Mesendoderm (in vitro differentiated cells): Measurements from ENCODE around the gene PLPPR2.

Experiments
- DNase-seq: peaks from one replicate; pipeline ENCODE4 v3.0.0; 2013
- H2AK5ac ChIP-seq: 2 replicates; pipeline ENCODE4 v1.6.1; 2013; ENCODE audit warnings: low read length, inconsistent platforms
- H2BK120ac ChIP-seq: 2 replicates; pipeline ENCODE4 v1.6.1; 2013; ENCODE audit warnings: low read depth, mild to moderate bottlenecking, low read length, moderate library complexity, mixed read lengths
- H2BK15ac ChIP-seq: replicated peaks from 2 replicates; pipeline ENCODE4 v1.6.1; 2013; ENCODE audit warnings: low read depth, mild to moderate bottlenecking, moderate library complexity
- H2BK5ac ChIP-seq: 2 replicates; pipeline ENCODE4 v1.6.1; 2013; ENCODE audit warnings: low read length, inconsistent platforms
- H3K18ac ChIP-seq: 2 replicates; pipeline ENCODE4 v1.6.1; 2013; ENCODE audit warnings: mild to moderate bottlenecking, low read length, mixed read lengths
- H3K23ac ChIP-seq: one replicate; pipeline ENCODE4 v1.6.1; 2013; ENCODE audit warnings: low read length
- H3K27ac ChIP-seq: 2 replicates; pipeline ENCODE4 v1.5.1; 2013; ENCODE audit warnings: low read depth, mild to moderate bottlenecking, inconsistent platforms, low read length, moderate library complexity
- H3K27me3 ChIP-seq: 2 replicates; pipeline ENCODE4 v1.6.1; 2013; ENCODE audit warnings: low read length, control low read depth, mild to moderate bottlenecking, inconsistent platforms; ENCODE audit not compliant: insufficient read depth, poor library complexity
- H3K36me3 ChIP-seq: 2 replicates; pipeline ENCODE4 v1.6.1; 2013; ENCODE audit warnings: low read length, inconsistent platforms; ENCODE audit not compliant: control insufficient read depth, insufficient read depth
- H3K4ac ChIP-seq: one replicate; pipeline ENCODE4 v1.6.1; 2013; ENCODE audit warnings: low read depth, mild to moderate bottlenecking, low read length, moderate library complexity
- H3K4me1 ChIP-seq: 2 replicates; pipeline ENCODE4 v1.6.1; 2013; ENCODE audit warnings: low read depth, low read length, inconsistent platforms; ENCODE audit not compliant: control insufficient read depth
- H3K4me2 ChIP-seq: 2 replicates; pipeline ENCODE4 v1.6.1; 2013; ENCODE audit warnings: low read length
- H3K4me3 ChIP-seq: 2 replicates; pipeline ENCODE4 v1.5.1; 2013; ENCODE audit warnings: mild to moderate bottlenecking, low read length
- H3K56ac ChIP-seq: one replicate; pipeline ENCODE4 v1.6.1; 2013; ENCODE audit warnings: low read length
- H3K79me1 ChIP-seq: 2 replicates; pipeline ENCODE4 v1.6.1; 2013; ENCODE audit warnings: low read length, inconsistent platforms
- H3K79me2 ChIP-seq: 2 replicates; pipeline ENCODE4 v1.6.1; 2013; ENCODE audit warnings: mild to moderate bottlenecking, low read length; ENCODE audit not compliant: control insufficient read depth, insufficient read depth
- H3K9ac ChIP-seq: 2 replicates; pipeline ENCODE4 v1.6.1; 2013; ENCODE audit warnings: low read length, inconsistent platforms
- H4K5ac ChIP-seq: one replicate; pipeline ENCODE4 v1.6.1; 2013; ENCODE audit warnings: low read length
- H4K8ac ChIP-seq: one replicate; pipeline ENCODE4 v1.6.1; 2013; ENCODE audit warnings: low read depth, mild to moderate bottlenecking, control low read depth, low read length, moderate library complexity
- WGBS: extraction: QIAGEN DNeasy Blood & Tissue Kit; methylation state at CpG from one replicate; pipeline ENCODE4 v1.1.7; 2013; ENCODE audit warnings: low lambda C conversion rate, missing lambda C conversion rate; ENCODE audit not compliant: insufficient coverage; ENCODE audit errors: extremely low coverage; 5-methylcytosine and 5-hydroxymethylcytosine counted together

Gene PLPPR2

DNA sequence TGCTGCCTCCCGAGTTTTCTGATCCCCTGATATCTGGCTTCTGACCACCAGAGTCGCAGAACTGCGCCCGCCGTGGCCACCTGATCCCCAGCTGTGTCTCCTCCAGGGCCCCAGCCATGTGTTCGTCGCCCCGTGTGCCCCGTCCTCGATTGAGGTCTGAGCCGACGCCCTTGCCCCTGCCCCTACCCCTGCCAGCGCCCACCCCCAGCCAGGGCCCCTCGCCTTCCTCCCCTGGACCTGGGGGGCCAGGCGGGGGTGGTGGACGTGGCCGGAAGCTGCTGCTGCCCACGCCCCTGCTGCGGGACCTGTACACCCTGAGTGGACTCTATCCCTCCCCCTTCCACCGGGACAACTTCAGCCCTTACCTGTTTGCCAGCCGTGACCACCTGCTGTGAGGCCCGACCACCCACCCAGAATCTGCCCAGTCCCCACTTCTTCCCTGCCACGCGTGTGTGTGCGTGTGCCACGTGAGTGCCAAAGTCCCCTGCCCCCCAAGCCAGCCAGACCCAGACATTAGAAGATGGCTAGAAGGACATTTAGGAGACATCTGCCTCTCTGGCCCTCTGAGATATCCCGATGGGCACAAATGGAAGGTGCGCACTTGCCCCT is 9.2 kb downstream of the PLPPR2 start:
- no peak overlapping the region for H3K23ac ChIP-seq
- peaks cover 2% of the 10 kb centered on the region for H3K4me1 ChIP-seq
- no peaks in the 10 kb centered on the region for H3K79me2 ChIP-seq
- no peak overlapping the region for H2BK5ac ChIP-seq
- H2AK5ac ChIP-seq, result no peak overlapping the region
- H3K79me1 ChIP-seq, result no peaks in the 10 kb centered on the region
- no peak overlapping the region for H3K4me2 ChIP-seq
- no peak overlapping the region for H4K5ac ChIP-seq
- H3K4ac ChIP-seq, result no peak overlapping the region
- no peak overlapping the region for H3K27ac ChIP-seq
- H3K4me3 ChIP-seq, result no peak overlapping the region
- DNase-seq, result no peak
- no peak overlapping the region for H3K56ac ChIP-seq
- no peak overlapping the region for H2BK15ac ChIP-seq
- H3K27me3 ChIP-seq, result no peaks in the 10 kb centered on the region
- H3K9ac ChIP-seq, result no peak overlapping the region
- WGBS, result no CpG with 5 or more reads among the region's 28 CpGs
- no peaks in the 10 kb centered on the region for H3K36me3 ChIP-seq
- no peak overlapping the region for H4K8ac ChIP-seq
- no peak overlapping the region for H2BK120ac ChIP-seq
- H3K18ac ChIP-seq, result no peak overlapping the region

DNA sequence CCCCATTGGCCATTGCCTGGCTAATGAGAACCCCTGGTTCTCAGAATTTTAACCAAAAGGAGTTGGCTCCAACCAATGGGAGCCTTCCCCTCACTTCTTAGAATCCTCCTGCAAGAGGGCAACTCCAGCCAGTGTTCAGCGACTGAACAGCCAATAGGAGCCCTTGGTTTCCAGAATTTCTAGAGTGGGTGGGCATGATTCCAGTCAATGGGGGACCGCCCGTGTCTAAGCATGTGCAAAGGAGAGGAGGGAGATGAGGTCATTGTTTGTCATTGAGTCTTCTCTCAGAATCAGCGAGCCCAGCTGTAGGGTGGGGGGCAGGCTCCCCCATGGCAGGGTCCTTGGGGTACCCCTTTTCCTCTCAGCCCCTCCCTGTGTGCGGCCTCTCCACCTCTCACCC is 9.7 kb downstream of the PLPPR2 start:
- no peaks in the 10 kb centered on the region for H3K79me2 ChIP-seq
- H4K8ac ChIP-seq, result no peak overlapping the region
- H2BK5ac ChIP-seq, result no peak overlapping the region
- WGBS, result no CpG with 5 or more reads among the region's 5 CpGs
- no peak overlapping the region for H3K9ac ChIP-seq
- H3K56ac ChIP-seq, result no peak overlapping the region
- H2BK120ac ChIP-seq, result no peak overlapping the region
- H3K23ac ChIP-seq, result no peak overlapping the region
- H3K4me2 ChIP-seq, result no peak overlapping the region
- no peaks in the 10 kb centered on the region for H3K36me3 ChIP-seq
- no peak overlapping the region for H4K5ac ChIP-seq
- no peak for DNase-seq
- H2BK15ac ChIP-seq, result no peak overlapping the region
- H3K79me1 ChIP-seq, result no peaks in the 10 kb centered on the region
- H3K4me3 ChIP-seq, result no peak overlapping the region
- H2AK5ac ChIP-seq, result no peak overlapping the region
- peaks cover 2% of the 10 kb centered on the region for H3K4me1 ChIP-seq
- H3K27me3 ChIP-seq, result no peaks in the 10 kb centered on the region
- H3K18ac ChIP-seq, result no peak overlapping the region
- H3K4ac ChIP-seq, result no peak overlapping the region
- no peak overlapping the region for H3K27ac ChIP-seq

DNA sequence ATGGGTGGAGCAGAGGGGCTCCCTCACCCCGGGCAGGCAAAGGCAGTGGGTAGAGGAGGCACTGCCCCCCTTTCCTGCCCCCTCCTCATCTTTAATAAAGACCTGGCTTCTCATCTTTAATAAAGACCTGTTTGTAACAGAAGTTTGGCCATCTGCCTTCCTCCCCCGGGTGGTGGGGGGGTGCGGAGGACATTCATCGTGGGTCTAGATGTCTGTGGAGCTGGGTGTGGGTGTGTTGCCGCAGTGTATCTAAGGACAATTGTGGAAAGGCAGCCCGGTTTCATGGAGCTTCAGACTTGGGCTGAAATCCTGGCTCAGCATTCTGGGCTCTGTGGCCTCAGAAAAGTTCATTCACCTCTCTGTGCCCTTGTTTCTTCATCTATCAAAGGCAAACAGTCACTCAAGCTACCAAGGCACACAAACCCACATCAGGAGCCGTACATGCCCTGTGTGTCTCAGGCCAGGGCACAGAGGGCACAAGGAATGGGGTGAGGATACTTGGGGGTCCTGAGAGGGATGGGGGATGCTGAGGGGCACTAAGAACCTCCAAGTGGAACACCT is 10.4 kb downstream of the PLPPR2 start:
- H3K18ac ChIP-seq, result no peak overlapping the region
- H3K79me1 ChIP-seq, result no peaks in the 10 kb centered on the region
- no peak for DNase-seq
- no peak overlapping the region for H2BK15ac ChIP-seq
- no peak overlapping the region for H2BK5ac ChIP-seq
- no peaks in the 10 kb centered on the region for H3K36me3 ChIP-seq
- no peak overlapping the region for H4K5ac ChIP-seq
- no peak overlapping the region for H3K4ac ChIP-seq
- H3K4me2 ChIP-seq, result no peak overlapping the region
- no peaks in the 10 kb centered on the region for H3K79me2 ChIP-seq
- H3K27me3 ChIP-seq, result no peaks in the 10 kb centered on the region
- no CpG with 5 or more reads among the region's 7 CpGs for WGBS
- no peak overlapping the region for H2BK120ac ChIP-seq
- H3K56ac ChIP-seq, result no peak overlapping the region
- peaks cover 2% of the 10 kb centered on the region for H3K4me1 ChIP-seq
- no peak overlapping the region for H3K27ac ChIP-seq
- no peak overlapping the region for H4K8ac ChIP-seq
- no peak overlapping the region for H3K4me3 ChIP-seq
- H3K23ac ChIP-seq, result no peak overlapping the region
- H2AK5ac ChIP-seq, result no peak overlapping the region
- H3K9ac ChIP-seq, result no peak overlapping the region

DNA sequence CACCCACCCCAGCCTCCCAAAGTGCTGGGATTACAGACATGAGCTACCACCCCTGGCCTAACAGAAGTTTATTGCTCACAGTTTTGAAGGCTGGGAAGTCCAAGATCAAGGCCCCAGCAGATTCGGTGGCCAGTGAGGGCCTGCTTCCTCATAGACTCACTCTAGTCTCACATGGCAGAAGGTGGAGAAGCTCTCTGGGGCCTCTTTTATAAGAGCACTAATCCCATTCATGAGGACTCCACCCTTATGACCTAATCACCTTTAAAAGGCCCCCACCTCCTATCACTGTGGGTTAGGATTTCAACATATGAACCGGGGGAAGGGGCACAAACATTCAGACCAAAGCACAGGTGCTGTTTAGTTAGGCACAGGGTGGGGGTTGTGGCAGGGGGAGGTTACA is 12.3 kb downstream of the PLPPR2 start:
- Histone ChIP-seq H3K18ac (no peak overlapping the region), H2BK5ac (no peak overlapping the region), H3K56ac (no peak overlapping the region), H3K27ac (no peak overlapping the region), H3K4me2 (no peak overlapping the region), H3K4me1 (no peaks in the 10 kb centered on the region), H3K79me1 (no peaks in the 10 kb centered on the region), H2BK15ac (no peak overlapping the region), H3K4me3 (no peak overlapping the region), H3K23ac (no peak overlapping the region), H3K79me2 (no peaks in the 10 kb centered on the region), H3K36me3 (no peaks in the 10 kb centered on the region), H4K5ac (no peak overlapping the region), H4K8ac (no peak overlapping the region), H2AK5ac (no peak overlapping the region), H3K4ac (no peak overlapping the region), H3K9ac (no peak overlapping the region), H2BK120ac (no peak overlapping the region), H3K27me3 (no peaks in the 10 kb centered on the region)
- DNase-seq, result no peak
- WGBS, result no CpG with 5 or more reads among the region's 2 CpGs

DNA sequence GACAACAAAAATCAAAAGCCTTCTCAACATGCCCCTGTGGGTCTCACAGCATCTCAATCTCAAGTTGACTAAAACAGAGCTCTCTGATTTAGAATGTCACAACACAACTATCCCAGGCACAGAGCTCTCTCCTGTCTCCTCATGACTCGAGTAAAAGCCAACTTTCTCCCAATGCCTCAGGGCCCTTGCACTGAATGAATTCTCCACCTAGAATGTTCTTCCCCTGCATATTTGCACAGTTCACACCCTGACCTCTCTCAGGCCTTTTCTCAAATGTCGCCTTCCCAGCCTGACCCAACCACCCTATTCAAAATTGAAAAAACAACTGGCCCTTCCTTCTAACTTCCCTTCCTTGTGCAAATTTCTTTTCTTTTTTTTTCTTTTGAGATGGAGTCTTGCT is 15.5 kb downstream of the PLPPR2 start:
- no peak for DNase-seq
- Histone ChIP-seq H4K5ac (no peak overlapping the region), H3K27ac (no peak overlapping the region), H2BK5ac (no peak overlapping the region), H3K4me2 (no peak overlapping the region), H3K4me3 (no peak overlapping the region), H3K4me1 (no peaks in the 10 kb centered on the region), H3K18ac (no peak overlapping the region), H3K9ac (no peak overlapping the region), H2BK120ac (no peak overlapping the region), H3K27me3 (no peaks in the 10 kb centered on the region), H4K8ac (no peak overlapping the region), H3K36me3 (no peaks in the 10 kb centered on the region), H2AK5ac (no peak overlapping the region), H3K23ac (no peak overlapping the region), H3K56ac (no peak overlapping the region), H2BK15ac (no peak overlapping the region), H3K79me2 (no peaks in the 10 kb centered on the region), H3K79me1 (no peaks in the 10 kb centered on the region), H3K4ac (no peak overlapping the region)
- no CpG with 5 or more reads among the region's 2 CpGs for WGBS
